Activated naive CD4-positive, alpha-beta T cell treated with Interleukin-2 at 50 U/mL for 16 hours (primary cell): ENCODE data around the gene LIN28B.
"Not testable (repeated sequence)": the region's sequence is repeated elsewhere in the genome, so short reads cannot be mapped to it uniquely, and the experiment has no call there.

ENCODE experiments used
- DNase-seq: peaks from one replicate; pipeline ENCODE4 v3.0.0-alpha.2; 2020

LIN28B gene

GRCh38 chr6:104956731-104957294 is at the start of gene LIN28B:
Gene LIN28B, plus strand, starts transcription at chr6:104957107. Its CDS starts 144 bp downstream, at chr6:104957251.
- no peak for DNase-seq

- DNase-seq = no peak
These were observed 48.6 kb upstream of the LIN28B start for GRCh38 chr6:104908031-104908887.

- DNase-seq = no peak
These were observed 47.9 kb upstream of the LIN28B start for GRCh38 chr6:104908888-104909525.

GRCh38 chr6:104921896-104922295 is 35.0 kb upstream of the LIN28B start:
- DNase-seq = no peak

- DNase-seq = no peak
These were observed 28.8 kb upstream of the LIN28B start for GRCh38 chr6:104928141-104928540.

GRCh38 chr6:104929353-104929752 is 27.6 kb upstream of the LIN28B start:
- no peak for DNase-seq

GRCh38 chr6:104930939-104931338 is 26.0 kb upstream of the LIN28B start:
- DNase-seq = no peak

GRCh38 chr6:104936766-104937535 is 20.0 kb upstream of the LIN28B start:
- no peak for DNase-seq

GRCh38 chr6:104940238-104940892 is 16.5 kb upstream of the LIN28B start:
- DNase-seq = no peak

GRCh38 chr6:104940893-104941728 is 15.8 kb upstream of the LIN28B start:
- DNase-seq = peak; percentile 32

GRCh38 chr6:104941729-104942091 is 15.2 kb upstream of the LIN28B start:
- no peak for DNase-seq

GRCh38 chr6:104943781-104944180 is 13.1 kb upstream of the LIN28B start:
- no peak for DNase-seq

- no peak for DNase-seq
These were observed 7.7 kb upstream of the LIN28B start for GRCh38 chr6:104949206-104949605.

GRCh38 chr6:104951677-104952076 is 5.2 kb upstream of the LIN28B start:
- DNase-seq = no peak

GRCh38 chr6:104952911-104953399 is 4.0 kb upstream of the LIN28B start:
- no peak for DNase-seq

GRCh38 chr6:104953400-104954189 is 3.3 kb upstream of the LIN28B start:
- DNase-seq = not testable (repeated sequence)

GRCh38 chr6:104954190-104954797 is 2.6 kb upstream of the LIN28B start:
- DNase-seq = no peak

- DNase-seq = no peak
These were observed 1.4 kb upstream of the LIN28B start for GRCh38 chr6:104955491-104955890.

- DNase-seq = no peak
These were observed 778 bp upstream of the LIN28B start for GRCh38 chr6:104955927-104956730.
